Smooth muscle cell (in vitro differentiated cells): ENCODE measurements around the gene PSEN1. TPM values are rescaled to one million over a fixed set of nuclear protein-coding genes. Genes with fewer than 3 reads are reported as not detected.

Experiments used
- DNase-seq: peaks from one replicate; lab custom pipeline; 2025; ENCODE audit not compliant: unreplicated experiment; lab: John Stamatoyannopoulos, UW
- H2AFZ ChIP-seq: fragments of 200-600 bp; sonication (generic); 2 replicates; pipeline ENCODE4 v1.6.0; 2016; ENCODE audit warnings: antibody characterized with exemption, low read depth, mild to moderate bottlenecking
- H3F3A ChIP-seq: fragments of 200-600 bp; sonication (generic); 2 replicates; pipeline ENCODE4 v1.6.0; 2017; ENCODE audit warnings: antibody characterized with exemption, low read depth
- H3K27ac ChIP-seq: fragments of 200-600 bp; sonication (generic); 2 replicates; pipeline ENCODE4 v1.5.1; 2016; ENCODE audit warnings: low read depth, mild to moderate bottlenecking
- H3K27me3 ChIP-seq: fragments of 200-600 bp; sonication (generic); 2 replicates; pipeline ENCODE4 v1.6.1; 2016; ENCODE audit warnings: low read depth, mild to moderate bottlenecking
- H3K36me3 ChIP-seq: fragments of 200-600 bp; sonication (generic); 2 replicates; pipeline ENCODE4 v1.5.1; 2016; ENCODE audit warnings: low read depth
- H3K4me1 ChIP-seq: fragments of 200-600 bp; sonication (generic); 2 replicates; pipeline ENCODE4 v1.5.1; 2016; ENCODE audit warnings: low read depth
- H3K4me2 ChIP-seq: fragments of 200-600 bp; sonication (generic); 2 replicates; pipeline ENCODE4 v1.6.0; 2016; ENCODE audit warnings: mild to moderate bottlenecking
- H3K4me3 ChIP-seq: fragments of 200-600 bp; sonication (generic); 2 replicates; pipeline ENCODE4 v1.5.1; 2016; ENCODE audit warnings: mild to moderate bottlenecking
- H3K79me2 ChIP-seq: fragments of 200-600 bp; sonication (generic); 2 replicates; pipeline ENCODE4 v1.6.0; 2016; ENCODE audit warnings: low read depth, mild to moderate bottlenecking
- H3K9ac ChIP-seq: fragments of 200-600 bp; sonication (generic); 2 replicates; pipeline ENCODE4 v1.6.0; 2016; ENCODE audit warnings: low read depth
- H3K9me3 ChIP-seq: fragments of 200-600 bp; sonication (generic); replicated peaks from 2 replicates; pipeline ENCODE4 v1.5.1; 2016; ENCODE audit warnings: low read depth
- H4K20me1 ChIP-seq: fragments of 200-600 bp; sonication (generic); 2 replicates; pipeline ENCODE4 v1.6.0; 2016; ENCODE audit warnings: low read depth
- CTCF ChIP-seq: fragments of 200-600 bp; sonication (generic); IDR thresholded peaks from 2 replicates; pipeline ENCODE4 v1.5.1; 2017; ENCODE audit warnings: borderline replicate concordance, mild to moderate bottlenecking, antibody characterized with exemption; ENCODE audit not compliant: insufficient read depth, poor library complexity, severe bottlenecking
- WGBS: methylation state at CpG from one replicate; pipeline ENCODE4 v1.1.7; 2016; ENCODE audit warnings: low lambda C conversion rate; 5-methylcytosine and 5-hydroxymethylcytosine counted together
- polyA plus RNA-seq: library from polyadenylated mRNA; unstranded; fragments of >200 nt; fragmentation: Nextera tagmentation; extraction: Ambion mirVana; gene quantifications from 2 replicates; pipeline ENCODE4 v1.2.1, GENCODE V29; 2016
- total RNA-seq: library from RNA; depleted of rRNA; stranded (reverse); fragments of >200 nt; gene quantifications from 2 replicates; pipeline ENCODE4 v1.2.3, GENCODE V29; 2014

The PSEN1 gene
- total and polyA plus RNA-seq, 2 experiments from 2014 or later = 37.7 to 55.1 TPM

DNA sequence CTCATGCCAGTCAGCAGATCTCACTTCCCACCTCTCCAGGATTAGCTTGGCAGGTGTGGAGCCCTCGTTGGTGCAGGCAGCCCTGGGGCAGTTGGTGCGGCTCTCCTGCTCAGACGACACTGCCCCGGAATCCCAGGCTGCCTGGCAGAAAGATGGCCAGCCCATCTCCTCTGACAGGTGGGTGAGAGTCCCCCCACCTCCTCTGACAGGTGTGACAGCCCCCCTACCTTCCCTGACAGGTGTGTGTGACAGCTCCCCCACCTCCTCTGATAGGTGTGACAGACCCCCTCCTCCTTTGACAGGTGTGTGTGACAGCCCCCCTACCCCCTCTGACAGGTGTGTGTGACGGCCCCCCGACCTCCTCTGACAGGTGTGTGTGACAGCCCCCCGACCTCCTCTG is 127.3 kb downstream of the PSEN1 start:
- H3K27ac ChIP-seq = no peak overlapping the region
- no peaks in the 10 kb centered on the region for H4K20me1 ChIP-seq
- WGBS = 95% methylated on average over 7 of the region's 7 CpGs
- no peak for DNase-seq
- H3K27me3 ChIP-seq = no peaks in the 10 kb centered on the region
- H3K9ac ChIP-seq = no peak overlapping the region
- no peaks in the 10 kb centered on the region for H3K4me1 ChIP-seq
- no peak overlapping the region for H2AFZ ChIP-seq
- no peak for TF ChIP-seq CTCF
- no peaks in the 10 kb centered on the region for H3K79me2 ChIP-seq
- H3K9me3 ChIP-seq = no peaks in the 10 kb centered on the region
- H3F3A ChIP-seq = no peaks in the 10 kb centered on the region
- H3K4me2 ChIP-seq = no peak overlapping the region
- no peak overlapping the region for H3K4me3 ChIP-seq
- no peaks in the 10 kb centered on the region for H3K36me3 ChIP-seq

DNA sequence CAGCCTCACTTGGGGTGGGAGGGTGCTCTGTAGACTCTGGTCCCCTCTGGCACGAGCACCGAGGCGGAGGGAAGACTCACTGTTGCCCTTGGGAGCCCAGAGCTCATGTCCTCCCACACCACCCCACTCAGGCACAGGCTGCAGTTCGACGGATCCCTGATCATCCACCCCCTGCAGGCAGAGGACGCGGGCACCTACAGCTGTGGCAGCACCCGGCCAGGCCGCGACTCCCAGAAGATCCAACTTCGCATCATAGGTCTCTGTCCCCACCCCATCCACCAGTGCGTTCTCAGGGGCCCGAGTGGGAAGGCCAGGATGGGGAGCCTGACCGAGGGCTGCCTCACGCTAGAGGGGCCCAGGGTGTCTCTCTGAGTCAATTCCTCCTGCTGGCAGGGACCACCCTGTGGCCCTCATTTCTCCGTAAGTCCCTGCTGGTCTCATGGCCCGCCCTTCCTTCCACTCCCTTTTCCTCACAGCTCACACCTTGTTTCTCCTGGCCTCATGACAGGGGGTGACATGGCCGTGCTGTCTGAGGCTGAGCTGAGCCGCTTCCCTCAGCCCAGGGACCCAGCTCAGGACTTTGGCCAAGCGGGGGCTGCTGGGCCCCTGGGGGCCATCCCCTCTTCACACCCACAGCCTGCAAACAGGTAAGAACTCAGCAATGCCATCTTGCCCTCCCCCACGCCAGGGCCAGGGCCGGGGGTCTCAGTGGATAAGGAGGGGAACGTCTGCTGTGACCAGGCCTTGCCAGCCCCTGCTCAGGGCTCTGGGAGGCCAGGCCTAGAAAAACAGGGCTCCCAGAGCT is 128.0 kb downstream of the PSEN1 start:
- no peak overlapping the region for H3K4me3 ChIP-seq
- H3F3A ChIP-seq = no peaks in the 10 kb centered on the region
- H3K9me3 ChIP-seq = no peaks in the 10 kb centered on the region
- no peak overlapping the region for H3K9ac ChIP-seq
- H3K4me1 ChIP-seq = no peaks in the 10 kb centered on the region
- H4K20me1 ChIP-seq = no peaks in the 10 kb centered on the region
- H2AFZ ChIP-seq = no peak overlapping the region
- H3K36me3 ChIP-seq = no peaks in the 10 kb centered on the region
- TF ChIP-seq CTCF = no peak
- WGBS = 96% methylated on average over 23 of the region's 23 CpGs
- H3K27me3 ChIP-seq = no peaks in the 10 kb centered on the region
- H3K79me2 ChIP-seq = no peaks in the 10 kb centered on the region
- no peak for DNase-seq
- H3K27ac ChIP-seq = no peak overlapping the region
- H3K4me2 ChIP-seq = no peak overlapping the region

GRCh38 chr14:73264885-73265720 is 128.8 kb downstream of the PSEN1 start:
- Histone ChIP-seq H3K4me1 (no peaks in the 10 kb centered on the region), H3K79me2 (no peaks in the 10 kb centered on the region), H3K4me3 (no peak overlapping the region), H3K4me2 (no peak overlapping the region), H3K27me3 (no peaks in the 10 kb centered on the region), H3K9me3 (no peaks in the 10 kb centered on the region), H4K20me1 (no peaks in the 10 kb centered on the region), H3K27ac (no peak overlapping the region), H3K36me3 (no peaks in the 10 kb centered on the region), H3K9ac (no peak overlapping the region), H2AFZ (no peak overlapping the region), H3F3A (no peaks in the 10 kb centered on the region)
- WGBS = 92% methylated on average over 18 of the region's 18 CpGs
- TF ChIP-seq CTCF = no peak
- DNase-seq = no peak
